ENCODE results near the gene VAC14.

The VAC14 gene

DNA sequence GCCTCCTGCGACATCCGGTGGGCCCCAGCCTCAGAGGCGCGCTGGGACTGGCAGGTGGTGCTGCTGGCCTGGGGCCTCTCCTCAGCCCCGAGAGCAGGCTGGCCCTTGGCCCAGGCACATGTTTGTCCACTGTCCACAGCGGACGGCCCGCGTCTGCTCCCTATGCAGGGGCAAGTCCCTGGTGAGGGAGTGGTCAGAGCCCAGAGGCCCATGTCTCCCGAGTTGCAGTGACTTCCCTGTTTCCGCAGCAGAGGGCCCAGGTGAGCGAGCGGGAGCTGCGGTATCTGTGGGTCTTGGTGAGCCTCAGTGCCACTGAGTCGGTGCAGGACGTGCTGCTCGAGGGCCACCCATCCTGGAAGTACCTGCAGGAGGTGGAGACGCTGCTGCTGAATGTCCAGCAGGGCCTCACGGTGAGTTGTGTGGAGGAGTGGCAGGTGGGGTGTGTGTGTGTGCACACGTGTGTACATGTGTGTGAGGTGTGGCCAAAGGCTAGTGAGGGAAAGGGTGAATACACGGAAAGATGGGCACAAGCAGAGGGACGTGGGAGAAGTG is 144.2 kb downstream of the VAC14 start:
- TF ChIP-seq TAF1 (IDR thresholded peaks at IDR 0.05; ENCODE audit: borderline replicate concordance, insufficient read depth, low read length) (no peak), POLR2AphosphoS5 (IDR thresholded peaks at IDR 0.05; ENCODE audit: low read depth, low read length) (no peak), SIN3A (IDR thresholded peaks at IDR 0.05; ENCODE audit: borderline replicate concordance, insufficient read depth, low read length) (no peak), FOXP2 (optimal IDR thresholded peaks at IDR 0.05; ENCODE audit: borderline replicate concordance, extremely low read depth, extremely low read length, insufficient read depth) (no peak)
- TF ChIP-seq, protein P1, sequence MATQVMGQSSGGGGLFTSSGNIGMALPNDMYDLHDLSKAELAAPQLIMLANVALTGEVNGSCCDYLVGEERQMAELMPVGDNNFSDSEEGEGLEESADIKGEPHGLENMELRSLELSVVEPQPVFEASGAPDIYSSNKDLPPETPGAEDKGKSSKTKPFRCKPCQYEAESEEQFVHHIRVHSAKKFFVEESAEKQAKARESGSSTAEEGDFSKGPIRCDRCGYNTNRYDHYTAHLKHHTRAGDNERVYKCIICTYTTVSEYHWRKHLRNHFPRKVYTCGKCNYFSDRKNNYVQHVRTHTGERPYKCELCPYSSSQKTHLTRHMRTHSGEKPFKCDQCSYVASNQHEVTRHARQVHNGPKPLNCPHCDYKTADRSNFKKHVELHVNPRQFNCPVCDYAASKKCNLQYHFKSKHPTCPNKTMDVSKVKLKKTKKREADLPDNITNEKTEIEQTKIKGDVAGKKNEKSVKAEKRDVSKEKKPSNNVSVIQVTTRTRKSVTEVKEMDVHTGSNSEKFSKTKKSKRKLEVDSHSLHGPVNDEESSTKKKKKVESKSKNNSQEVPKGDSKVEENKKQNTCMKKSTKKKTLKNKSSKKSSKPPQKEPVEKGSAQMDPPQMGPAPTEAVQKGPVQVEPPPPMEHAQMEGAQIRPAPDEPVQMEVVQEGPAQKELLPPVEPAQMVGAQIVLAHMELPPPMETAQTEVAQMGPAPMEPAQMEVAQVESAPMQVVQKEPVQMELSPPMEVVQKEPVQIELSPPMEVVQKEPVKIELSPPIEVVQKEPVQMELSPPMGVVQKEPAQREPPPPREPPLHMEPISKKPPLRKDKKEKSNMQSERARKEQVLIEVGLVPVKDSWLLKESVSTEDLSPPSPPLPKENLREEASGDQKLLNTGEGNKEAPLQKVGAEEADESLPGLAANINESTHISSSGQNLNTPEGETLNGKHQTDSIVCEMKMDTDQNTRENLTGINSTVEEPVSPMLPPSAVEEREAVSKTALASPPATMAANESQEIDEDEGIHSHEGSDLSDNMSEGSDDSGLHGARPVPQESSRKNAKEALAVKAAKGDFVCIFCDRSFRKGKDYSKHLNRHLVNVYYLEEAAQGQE (IDR thresholded peaks at IDR 0.05; ENCODE audit: insufficient read depth in 1 of 2, low read depth in 2 of 2, low read length in 2 of 2), result no peak

DNA sequence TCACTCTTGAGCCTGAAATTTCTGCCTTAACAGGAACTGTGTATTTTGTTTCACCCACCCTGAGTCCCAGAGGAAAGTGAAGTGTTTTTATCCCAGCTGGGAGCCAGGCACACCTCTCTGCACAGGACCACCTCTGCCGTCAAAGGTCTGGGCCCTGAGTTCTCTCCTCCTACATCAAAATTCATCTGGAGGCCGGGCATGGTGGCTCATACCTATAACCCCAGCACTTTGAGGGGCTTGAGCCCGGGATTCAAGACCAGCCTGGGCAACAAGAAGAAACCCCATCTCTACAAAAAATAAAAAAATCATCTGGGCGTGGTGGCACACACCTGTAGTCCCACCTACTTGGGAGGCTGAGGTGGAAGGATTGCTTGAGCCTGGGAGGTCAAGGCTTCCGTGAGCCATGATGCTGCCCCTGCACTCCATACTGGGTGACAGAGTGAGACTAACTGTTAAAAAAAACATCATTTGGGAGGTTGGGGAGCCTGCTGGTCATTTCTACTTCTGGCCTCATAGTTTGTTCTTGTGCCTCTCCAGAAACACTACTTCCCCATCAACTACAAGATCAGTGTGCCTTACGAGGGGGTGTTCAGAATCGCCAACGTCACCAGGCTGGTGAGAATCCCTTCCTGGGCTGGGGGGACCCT is 144.8 kb downstream of the VAC14 start:
- no peak for TF ChIP-seq SIN3A (IDR thresholded peaks at IDR 0.05; ENCODE audit: borderline replicate concordance, insufficient read depth, low read length)
- TF ChIP-seq POLR2AphosphoS5 (IDR thresholded peaks at IDR 0.05; ENCODE audit: low read depth, low read length), result no peak
- TF ChIP-seq, protein P1 (IDR thresholded peaks at IDR 0.05; ENCODE audit: insufficient read depth in 1 of 2, low read depth in 2 of 2, low read length in 2 of 2), result no peak
- TF ChIP-seq TAF1 (IDR thresholded peaks at IDR 0.05; ENCODE audit: borderline replicate concordance, insufficient read depth, low read length), result no peak
- TF ChIP-seq FOXP2 (optimal IDR thresholded peaks at IDR 0.05; ENCODE audit: borderline replicate concordance, extremely low read depth, extremely low read length, insufficient read depth), result no peak

DNA sequence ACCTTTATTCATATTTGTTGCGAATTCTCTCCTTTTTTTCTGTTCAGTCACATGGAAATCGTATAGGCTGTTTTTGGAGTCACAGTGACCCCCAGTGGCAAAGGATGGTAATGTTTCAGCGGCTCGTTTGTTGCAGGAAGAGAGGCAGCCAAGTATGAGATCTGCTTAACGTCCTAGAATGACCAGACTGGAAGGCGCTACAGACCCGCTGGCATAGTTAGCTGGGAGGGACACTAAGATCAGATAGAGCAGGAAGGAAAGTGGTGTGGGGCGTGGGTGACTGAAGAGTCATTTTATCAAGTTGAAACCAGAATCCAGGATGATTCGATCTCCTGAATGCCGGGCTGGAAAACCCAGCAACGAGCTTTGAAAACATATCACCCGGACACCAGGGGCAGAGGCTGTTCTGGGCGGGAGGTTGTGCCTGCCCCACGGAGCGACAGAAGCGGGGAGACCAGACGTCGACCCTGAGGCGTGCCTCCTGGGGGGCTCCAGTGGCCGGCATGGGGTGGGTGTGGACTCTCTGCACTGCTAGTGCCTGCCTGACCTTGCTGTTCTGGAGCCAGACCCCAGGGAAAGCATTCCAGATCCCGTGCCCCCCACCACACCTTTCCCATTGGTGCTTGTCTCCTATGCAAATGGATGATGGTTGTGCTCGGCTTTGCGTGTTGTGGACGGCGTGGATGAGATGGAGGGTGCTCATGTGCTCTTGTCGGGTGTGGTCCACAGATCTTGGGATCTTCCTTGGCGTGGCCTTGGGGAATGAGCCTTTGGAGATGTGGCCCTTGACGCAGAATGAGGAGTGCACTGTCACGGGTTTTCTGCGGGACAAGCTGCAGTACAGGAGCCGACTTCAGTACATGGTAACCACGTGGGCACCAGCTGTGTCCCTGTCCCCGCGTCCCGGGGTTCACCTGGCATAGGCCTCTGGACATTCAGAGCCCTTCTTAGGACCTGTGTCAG is 146.9 kb downstream of the VAC14 start:
- TF ChIP-seq, protein P1 (IDR thresholded peaks at IDR 0.05; ENCODE audit: insufficient read depth in 1 of 2, low read depth in 2 of 2, low read length in 2 of 2), result no peak

DNA sequence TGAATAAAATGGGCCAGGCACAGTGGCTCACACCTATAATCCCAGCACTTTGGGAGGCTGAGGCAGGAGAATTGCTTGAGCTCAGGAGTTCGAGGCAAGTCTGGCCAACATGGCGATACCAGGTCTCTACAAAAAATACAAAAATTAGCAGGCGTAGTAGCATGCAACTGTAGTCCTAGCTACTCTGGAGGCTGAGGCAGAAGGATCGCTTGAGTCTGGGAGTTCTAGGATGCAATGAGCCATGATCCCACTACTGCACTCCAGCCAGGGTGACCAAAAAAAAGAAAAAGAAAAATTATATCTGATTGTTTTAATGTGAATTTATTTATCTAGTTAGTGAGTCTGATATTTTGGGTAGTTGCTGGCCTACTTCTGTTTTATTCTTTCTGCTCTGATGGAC is 147.6 kb downstream of the VAC14 start:
- TF ChIP-seq, protein P1 (IDR thresholded peaks at IDR 0.05; ENCODE audit: insufficient read depth in 1 of 2, low read depth in 2 of 2, low read length in 2 of 2), result no peak
- TF ChIP-seq SIN3A (IDR thresholded peaks at IDR 0.05; ENCODE audit: borderline replicate concordance, insufficient read depth, low read length) (no peak), FOXP2 (optimal IDR thresholded peaks at IDR 0.05; ENCODE audit: borderline replicate concordance, extremely low read depth, extremely low read length, insufficient read depth) (no peak), POLR2AphosphoS5 (IDR thresholded peaks at IDR 0.05; ENCODE audit: low read depth, low read length) (no peak), TAF1 (IDR thresholded peaks at IDR 0.05; ENCODE audit: borderline replicate concordance, insufficient read depth, low read length) (no peak)
